Left ventricle myocardium inferior (tissue), 1 donor: Measurements from ENCODE around the gene ZNF683. TPM values are rescaled to one million over a fixed set of nuclear protein-coding genes. Genes with fewer than 3 reads are reported as not detected.
"Not testable (repeated sequence)": the region's sequence is repeated elsewhere in the genome, so short reads cannot be mapped to it uniquely, and the experiment has no call there.

Experiments
- DNase-seq: peaks from one replicate; pipeline ENCODE4 v3.0.0-alpha.2; 2020
- H3K27ac ChIP-seq: fragments of 200-600 bp; replicated peaks from 2 replicates; pipeline ENCODE4 v1.8.0; 2021
- H3K27me3 ChIP-seq: fragments of 200-600 bp; 2 replicates; pipeline ENCODE4 v1.8.0; 2021; ENCODE audit warnings: low read depth
- H3K36me3 ChIP-seq: fragments of 200-600 bp; 2 replicates; pipeline ENCODE4 v1.8.0; 2021
- H3K4me1 ChIP-seq: fragments of 200-600 bp; 2 replicates; pipeline ENCODE4 v1.8.0; 2021
- H3K4me3 ChIP-seq: fragments of 200-600 bp; 2 replicates; pipeline ENCODE4 v1.8.0; 2021; ENCODE audit warnings: mild to moderate bottlenecking, moderate library complexity
- H3K9me3 ChIP-seq: fragments of 200-600 bp; replicated peaks from 2 replicates; pipeline ENCODE4 v1.8.0; 2021
- CTCF ChIP-seq: fragments of 200-600 bp; IDR thresholded peaks from 2 replicates; pipeline ENCODE4 v1.8.0; 2021; ENCODE audit warnings: antibody characterized with exemption, mild to moderate bottlenecking, borderline replicate concordance
- intact Hi-C: fragments of 100-400 bp; cut with micrococcal nuclease; formaldehyde crosslinking; loops from one replicate; pipeline ENCODE4 v1.11.0; 2022
- total RNA-seq: library from RNA; stranded (reverse); fragmentation: NEBNext Ultra II Directional; extraction: Animal tissue kit (Norgen Biotek cat#: 25700); gene quantifications from one replicate; pipeline ENCODE4 v1.2.1, GENCODE V29; 2021
- donor health status: DM: no; HTN: yes; CAD: no; lungs with severe emphysema.

The ZNF683 gene
- total RNA-seq, 1 donor from 2014 or later: not detected

GRCh38 chr1:26378088-26378878, 5.7 kb upstream of the ZNF683 start:
- no peaks in the 10 kb centered on the region for H3K36me3 ChIP-seq
- H3K27me3 ChIP-seq: peaks cover 62% of the 10 kb centered on the region
- TF ChIP-seq CTCF: no peak
- H3K9me3 ChIP-seq: no peaks in the 10 kb centered on the region
- H3K4me1 ChIP-seq: no peaks in the 10 kb centered on the region
- DNase-seq: no peak
- intact Hi-C loops: no loop called here
- no peak overlapping the region for H3K4me3 ChIP-seq
- H3K27ac ChIP-seq: no peak overlapping the region

GRCh38 chr1:26376050-26376449, 3.5 kb upstream of the ZNF683 start:
- no peak overlapping the region for H3K4me3 ChIP-seq
- peaks cover 71% of the 10 kb centered on the region for H3K27me3 ChIP-seq
- no peaks in the 10 kb centered on the region for H3K36me3 ChIP-seq
- no peaks in the 10 kb centered on the region for H3K9me3 ChIP-seq
- H3K27ac ChIP-seq: no peak overlapping the region
- DNase-seq: no peak
- intact Hi-C loops: no loop called here
- TF ChIP-seq CTCF: no peak
- no peaks in the 10 kb centered on the region for H3K4me1 ChIP-seq

DNA sequence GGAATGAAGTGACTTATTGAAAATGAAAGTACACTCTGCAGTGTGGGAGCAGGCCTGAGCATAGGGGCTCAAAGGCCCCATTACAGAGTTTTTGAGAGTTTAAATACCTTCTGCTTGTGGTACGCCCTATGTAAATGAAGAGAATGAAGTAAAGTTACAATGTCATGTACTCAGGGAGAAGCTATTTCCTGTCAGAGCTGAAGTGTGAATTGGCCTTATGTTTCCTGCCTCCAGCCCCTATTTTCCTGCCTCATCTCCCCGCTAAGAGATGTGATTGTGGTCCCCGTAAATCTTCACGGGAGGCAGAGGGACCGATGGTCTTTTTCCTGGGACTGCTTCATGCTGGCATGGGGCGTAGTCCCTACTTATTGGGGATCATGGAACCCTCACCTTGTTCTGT, 2.5 kb upstream of the ZNF683 start:
- no peak for DNase-seq
- Histone ChIP-seq H3K4me1 (no peaks in the 10 kb centered on the region), H3K27ac (no peak overlapping the region), H3K36me3 (no peaks in the 10 kb centered on the region), H3K4me3 (no peak overlapping the region), H3K9me3 (no peaks in the 10 kb centered on the region), H3K27me3 (peaks cover 70% of the 10 kb centered on the region)
- intact Hi-C loops: no loop called here
- no peak for TF ChIP-seq CTCF

DNA sequence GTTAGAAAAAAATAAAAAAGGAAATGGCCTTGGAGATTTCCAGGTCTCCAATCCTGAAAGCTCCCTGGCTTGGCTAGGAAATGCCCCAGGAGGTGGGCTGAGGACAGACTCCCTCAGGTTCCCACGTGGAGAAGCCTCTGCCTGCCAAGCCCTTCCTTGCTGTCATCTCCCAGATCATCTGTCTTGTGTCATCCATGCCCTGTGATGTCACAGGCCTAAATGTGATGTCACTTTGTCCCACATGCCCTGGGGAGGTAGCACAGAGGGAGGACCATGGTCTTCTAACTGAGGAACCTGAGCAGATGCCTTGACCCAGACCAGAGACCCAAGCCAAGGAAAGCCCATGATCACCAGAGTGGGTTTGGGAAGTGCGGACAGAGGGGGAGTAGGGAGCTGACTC, 1.8 kb upstream of the ZNF683 start:
- DNase-seq, H3K36me3 ChIP-seq, intact Hi-C loops, H3K9me3 ChIP-seq, H3K27ac ChIP-seq, H3K4me3 ChIP-seq, H3K4me1 ChIP-seq: not testable (repeated sequence)
- peaks cover 70% of the 10 kb centered on the region for H3K27me3 ChIP-seq

DNA sequence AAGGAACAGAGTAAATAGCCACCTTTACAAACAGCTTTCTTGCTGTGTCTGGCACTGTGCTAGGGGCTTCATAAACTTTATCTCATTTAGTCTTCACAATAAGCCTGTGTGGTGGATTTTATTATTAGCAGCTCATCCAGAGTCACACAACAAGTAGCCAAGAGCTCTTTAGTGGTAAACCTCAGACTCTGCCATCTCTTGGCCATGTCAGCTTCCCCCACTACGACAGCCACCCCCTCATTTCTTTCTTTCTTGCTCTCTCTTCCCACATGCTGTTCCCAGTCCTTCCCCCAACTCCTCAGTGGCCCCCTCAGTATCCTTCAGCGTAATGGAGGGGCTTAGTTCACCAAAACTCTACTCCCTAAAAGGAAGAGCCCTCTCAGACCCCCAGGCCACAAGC, 1.2 kb upstream of the ZNF683 start:
- Histone ChIP-seq H3K36me3 (no peaks in the 10 kb centered on the region), H3K4me3 (no peak overlapping the region), H3K27me3 (peaks cover 70% of the 10 kb centered on the region), H3K27ac (no peak overlapping the region), H3K4me1 (no peaks in the 10 kb centered on the region), H3K9me3 (no peaks in the 10 kb centered on the region)
- intact Hi-C loops: no loop called here
- no peak for DNase-seq
- no peak for TF ChIP-seq CTCF

- intact Hi-C loops: no loop called here
- H3K4me3 ChIP-seq: no peak overlapping the region
- H3K27ac ChIP-seq: no peak overlapping the region
- TF ChIP-seq CTCF: no peak
- no peaks in the 10 kb centered on the region for H3K4me1 ChIP-seq
- H3K9me3 ChIP-seq: no peaks in the 10 kb centered on the region
- no peaks in the 10 kb centered on the region for H3K36me3 ChIP-seq
- H3K27me3 ChIP-seq: peaks cover 70% of the 10 kb centered on the region
- DNase-seq: no peak
Measured at GRCh38 chr1:26373281-26373680, 731 bp upstream of the ZNF683 start.
